Ovary (tissue), 9 donors: ENCODE measurements around the gene PHLPP2. TPM values are rescaled to one million over a fixed set of nuclear protein-coding genes. Genes with fewer than 3 reads are reported as not detected.

ENCODE experiments used
- DNase-seq, 5 donors: peaks; one replicate each; pipeline ENCODE4 v3.0.0-alpha.2; 2019 to 2020
- H3K27ac ChIP-seq, 2 donors: fragments of 200-600 bp; one replicate each; pipeline versions ENCODE4 v1.5.1 to v1.8.0; 2019 to 2022
- H3K27me3 ChIP-seq: fragments of 200-600 bp; one replicate; pipeline ENCODE4 v1.8.0; 2022
- H3K36me3 ChIP-seq: fragments of 200-600 bp; sonication (generic); one replicate; pipeline ENCODE4 v1.5.1; 2019
- H3K4me1 ChIP-seq: one replicate; pipeline ENCODE4 v1.8.1; 2013; ENCODE audit warnings: mild to moderate bottlenecking, moderate library complexity; ENCODE audit not compliant: insufficient read depth
- H3K4me3 ChIP-seq: fragments of 200-600 bp; sonication (generic); one replicate; pipeline ENCODE4 v1.5.1; 2017
- H3K9me3 ChIP-seq, 2 donors: fragments of 200-600 bp in 1 of 2; sonication (generic) in 1 of 2; one replicate each; pipeline versions ENCODE4 v1.5.1 to v1.8.1; 2013 to 2019; ENCODE audit warnings: mild to moderate bottlenecking in 1 of 2, moderate library complexity in 1 of 2
- EP300 ChIP-seq: sonication (generic); formaldehyde crosslinking; IDR thresholded peaks from one replicate; pipeline ENCODE4 v1.6.1; 2017; ENCODE audit warnings: antibody characterized with exemption
- POLR2A ChIP-seq: fragments of 450-650 bp; IDR thresholded peaks from one replicate; pipeline ENCODE4 v1.6.1; 2017; ENCODE audit warnings: antibody characterized with exemption, mild to moderate bottlenecking, moderate library complexity
- WGBS, 3 donors: extraction: QIAGEN DNeasy Blood & Tissue Kit in 1 of 3; methylation state at CpG; one replicate each; pipeline versions ENCODE4 v1.1.5 to v1.1.7; 2013 to 2017; 5-methylcytosine and 5-hydroxymethylcytosine counted together
- intact Hi-C, 4 donors: fragments of 100-400 bp; cut with DNase I; formaldehyde crosslinking; loops; one replicate each; pipeline versions ENCODE4 v1.11.0 to v1.15.1; 2022 to 2023
- polyA plus RNA-seq, 2 donors: library from polyadenylated mRNA; stranded (reverse); fragments of 200-250 nt in 1 of 2; fragments of 350-450 nt in 1 of 2; fragmentation: Illumina TruSeq in 1 of 2; extraction: RNeasy Lipid Tissue Mini Kit (QIAGEN cat#74804) in 1 of 2; gene quantifications; one replicate each; pipeline ENCODE4 v1.2.3, GENCODE V29; 2013 to 2014
- total RNA-seq, 7 donors: library from RNA; depleted of rRNA in 2 of 7; stranded (reverse); fragments of >200 nt in 2 of 7; fragmentation: NEBNext Ultra II Directional in 3 of 7; extraction: Animal tissue kit (Norgen Biotek cat#: 25700) in 3 of 7; gene quantifications; one replicate each; pipeline versions ENCODE4 v1.1.0 to v1.2.4, GENCODE V29; 2016 to 2023
- TF ChIP-seq, protein P1 (sequence below), 3 donors: fragments of 450-650 bp in 2 of 3; fragments of 200-600 bp in 1 of 3; IDR thresholded peaks; one replicate each; pipeline versions ENCODE4 v1.5.1 to v1.8.0; 2016 to 2022; ENCODE audit warnings: antibody characterized with exemption in 3 of 3, mild to moderate bottlenecking in 1 of 3
- donor health status: DM: no; HTN: no; CAD: no; lungs with moderate emphysema.
- donor health status: DM: no; HTN: no; CAD: no.
- donor health status: Bipolar disorder and iron deficiency.
- donor health status: DM: yes; HTN: yes; CAD: no.
- donor health status: DM: no; HTN: no; CAD: no.
- donor health status: DM: yes; HTN: yes; CAD: no.

The PHLPP2 gene
- total and polyA plus RNA-seq, 9 donors, result 3.5 to 19.0 (median 11.0) TPM

DNA sequence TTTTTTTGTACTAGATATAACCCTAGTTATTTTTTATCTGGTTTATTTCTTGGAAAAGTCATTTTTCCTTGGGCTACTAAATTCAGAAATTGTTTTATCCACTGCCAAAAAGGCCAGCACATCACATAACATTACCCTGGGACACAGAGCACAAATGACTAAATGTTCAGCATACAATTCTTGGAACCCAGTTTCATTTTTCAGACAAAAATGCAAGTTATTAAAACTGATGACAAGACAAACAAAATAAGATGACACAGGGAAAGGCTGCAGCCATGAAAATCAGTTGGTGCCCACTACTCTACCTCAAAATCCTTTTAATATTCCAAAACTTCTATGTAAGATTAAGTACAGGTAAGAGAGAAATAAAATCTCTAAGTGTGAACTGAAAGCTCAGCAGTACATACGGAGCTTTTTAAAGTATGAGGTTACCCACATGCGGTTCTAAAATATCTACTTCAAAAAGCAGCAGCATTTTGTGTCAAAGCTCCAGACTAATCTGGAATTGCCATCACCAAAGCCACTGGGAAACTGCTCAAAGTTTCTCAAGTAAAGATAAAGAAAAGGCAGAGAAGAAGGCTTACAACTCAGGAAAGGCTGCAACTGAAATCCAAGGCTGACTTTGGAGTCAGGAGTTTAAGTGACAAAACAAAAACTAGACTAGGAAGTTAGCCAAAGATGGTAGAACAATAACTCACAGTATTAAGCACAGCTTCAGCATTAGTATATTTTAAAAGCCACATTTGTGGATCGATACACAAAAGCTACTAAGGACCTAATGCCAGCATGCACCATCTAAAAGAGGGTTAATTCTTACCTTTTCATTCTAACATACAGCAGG, 42.8 kb upstream of the PHLPP2 start:
- no peaks in the 10 kb centered on the region for H3K27me3 ChIP-seq
- intact Hi-C loops, result no loop called here
- no peaks in the 10 kb centered on the region for H3K9me3 ChIP-seq
- 81 to 84% (median 82%) methylated on average over 3 of the region's 3 CpGs for WGBS, 3 donors
- H3K27ac ChIP-seq, result no peak overlapping the region
- H3K36me3 ChIP-seq, result no peaks in the 10 kb centered on the region
- no peak overlapping the region for H3K4me3 ChIP-seq
- no peaks in the 10 kb centered on the region for H3K4me1 ChIP-seq
- no peak for DNase-seq
- no peak for TF ChIP-seq EP300
- TF ChIP-seq, protein P1, sequence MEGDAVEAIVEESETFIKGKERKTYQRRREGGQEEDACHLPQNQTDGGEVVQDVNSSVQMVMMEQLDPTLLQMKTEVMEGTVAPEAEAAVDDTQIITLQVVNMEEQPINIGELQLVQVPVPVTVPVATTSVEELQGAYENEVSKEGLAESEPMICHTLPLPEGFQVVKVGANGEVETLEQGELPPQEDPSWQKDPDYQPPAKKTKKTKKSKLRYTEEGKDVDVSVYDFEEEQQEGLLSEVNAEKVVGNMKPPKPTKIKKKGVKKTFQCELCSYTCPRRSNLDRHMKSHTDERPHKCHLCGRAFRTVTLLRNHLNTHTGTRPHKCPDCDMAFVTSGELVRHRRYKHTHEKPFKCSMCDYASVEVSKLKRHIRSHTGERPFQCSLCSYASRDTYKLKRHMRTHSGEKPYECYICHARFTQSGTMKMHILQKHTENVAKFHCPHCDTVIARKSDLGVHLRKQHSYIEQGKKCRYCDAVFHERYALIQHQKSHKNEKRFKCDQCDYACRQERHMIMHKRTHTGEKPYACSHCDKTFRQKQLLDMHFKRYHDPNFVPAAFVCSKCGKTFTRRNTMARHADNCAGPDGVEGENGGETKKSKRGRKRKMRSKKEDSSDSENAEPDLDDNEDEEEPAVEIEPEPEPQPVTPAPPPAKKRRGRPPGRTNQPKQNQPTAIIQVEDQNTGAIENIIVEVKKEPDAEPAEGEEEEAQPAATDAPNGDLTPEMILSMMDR (IDR thresholded peaks at IDR 0.05), result no peak
- TF ChIP-seq POLR2A, result no peak

DNA sequence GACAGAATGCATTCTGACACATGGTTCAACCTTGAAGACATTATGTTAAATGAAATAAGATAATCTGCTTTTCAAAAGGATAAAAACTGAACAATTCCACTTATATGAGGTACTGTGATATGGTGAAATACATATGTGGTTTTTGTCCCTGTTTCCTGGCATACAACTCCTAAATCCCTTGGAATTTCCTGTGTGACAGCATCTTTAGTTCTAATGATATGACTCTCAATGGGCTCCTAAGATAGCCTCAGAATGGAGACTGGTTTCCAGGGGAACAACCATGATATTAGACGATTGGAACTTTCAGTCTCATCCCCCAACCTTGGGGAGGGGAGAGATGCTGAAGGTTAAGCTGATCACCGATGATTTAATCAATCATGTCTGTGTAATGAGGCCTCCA, 37.7 kb upstream of the PHLPP2 start:
- no peak for DNase-seq
- Histone ChIP-seq H3K27me3 (no peaks in the 10 kb centered on the region), H3K36me3 (no peaks in the 10 kb centered on the region), H3K27ac (no peak overlapping the region), H3K9me3 (no peaks in the 10 kb centered on the region), H3K4me3 (no peak overlapping the region), H3K4me1 (no peaks in the 10 kb centered on the region)
- 82 to 86% (median 83%) methylated on average over 2 of the region's 2 CpGs for WGBS, 3 donors
- intact Hi-C loops, result no loop called here
- TF ChIP-seq, protein P1 (IDR thresholded peaks at IDR 0.05), result no peak
- no peak for TF ChIP-seq EP300
- no peak for TF ChIP-seq POLR2A

DNA sequence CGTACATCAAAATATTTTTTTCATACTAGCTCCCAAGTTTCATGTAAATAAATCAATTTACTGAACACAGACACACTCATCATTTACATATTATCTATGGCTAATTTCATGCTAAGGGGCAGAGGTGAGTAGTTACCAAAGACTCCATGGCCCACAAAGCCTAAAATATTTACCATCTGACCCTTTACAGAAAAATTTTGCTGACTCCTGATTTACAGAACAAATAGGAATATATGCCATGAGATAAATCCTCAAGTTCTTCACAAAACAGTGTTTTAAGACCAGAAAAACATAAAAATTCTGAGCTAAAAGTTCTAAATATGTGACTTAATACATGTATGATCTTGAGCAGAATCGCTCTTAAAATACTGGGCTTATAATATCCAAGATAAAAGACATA, 36.6 kb upstream of the PHLPP2 start:
- TF ChIP-seq, protein P1 (IDR thresholded peaks at IDR 0.05), result no peak
- TF ChIP-seq EP300, result no peak
- TF ChIP-seq POLR2A, result no peak
- Histone ChIP-seq H3K4me1 (no peaks in the 10 kb centered on the region), H3K36me3 (no peaks in the 10 kb centered on the region), H3K9me3 (no peaks in the 10 kb centered on the region), H3K27ac (no peak overlapping the region), H3K27me3 (no peaks in the 10 kb centered on the region), H3K4me3 (no peak overlapping the region)
- intact Hi-C loops, result no loop called here
- 94 to 98% (median 97%) methylated on average over 2 of the region's 2 CpGs for whole genome bisulfite sequencing, 3 donors
- no peak for DNase-seq

DNA sequence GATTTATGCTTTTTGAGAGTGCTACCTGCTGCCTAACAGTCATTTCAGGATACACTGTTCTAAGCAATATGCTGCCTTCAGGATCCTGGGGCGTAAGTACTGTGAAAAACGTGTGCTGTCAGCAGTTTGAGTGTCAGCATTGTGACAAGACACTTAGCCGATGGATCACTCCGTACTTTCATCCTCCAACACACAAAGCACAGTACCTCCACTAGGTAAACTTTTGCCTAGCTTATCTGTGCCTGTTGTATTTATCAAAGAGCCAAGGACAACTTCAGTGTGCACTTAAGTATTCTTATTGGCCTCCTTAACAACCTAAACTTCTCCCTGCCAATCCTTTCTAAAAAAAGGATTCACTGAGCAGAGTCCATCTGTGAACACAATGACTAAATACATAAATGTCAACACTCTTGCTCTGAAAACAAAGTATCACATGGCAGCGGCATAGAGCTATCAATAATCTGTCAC, 33.8 kb upstream of the PHLPP2 start:
- no peaks in the 10 kb centered on the region for H3K4me1 ChIP-seq
- DNase-seq, result no peak
- peaks cover 4% of the 10 kb centered on the region for H3K36me3 ChIP-seq
- no peak overlapping the region for H3K27ac ChIP-seq
- TF ChIP-seq EP300, result no peak
- no peak for TF ChIP-seq POLR2A
- TF ChIP-seq, protein P1 (IDR thresholded peaks at IDR 0.05), result no peak
- H3K27me3 ChIP-seq, result no peaks in the 10 kb centered on the region
- no peaks in the 10 kb centered on the region for H3K9me3 ChIP-seq
- H3K4me3 ChIP-seq, result no peak overlapping the region
- WGBS, 3 donors, result 81 to 83% (median 82%) methylated on average over 5 of the region's 5 CpGs
- intact Hi-C loops, result no loop called here
